Nephron (organoid): ENCODE measurements around the gene PRELID3B.

Source experiments
- H3K27ac Mint-ChIP-seq, 3 experiments: 2 replicates each; pipeline ENCODE4 v1.8.0; 2020; ENCODE audit warnings: mixed read lengths in 3 of 3, mild to moderate bottlenecking in 2 of 3, moderate library complexity in 1 of 3
- H3K27me3 Mint-ChIP-seq: 2 replicates; pipeline ENCODE4 v1.8.0; 2021; ENCODE audit warnings: low read depth, mild to moderate bottlenecking, moderate library complexity, mixed read lengths
- H3K36me3 Mint-ChIP-seq: 2 replicates; pipeline ENCODE4 v1.8.0; 2020; ENCODE audit warnings: low read depth, mixed read lengths
- H3K4me1 Mint-ChIP-seq: 2 replicates; pipeline ENCODE4 v1.8.0; 2020; ENCODE audit warnings: mixed read lengths
- H3K4me3 Mint-ChIP-seq, 3 experiments: 2 replicates each; pipeline ENCODE4 v1.8.0; 2020; ENCODE audit warnings: mild to moderate bottlenecking in 3 of 3, mixed read lengths in 3 of 3, moderate library complexity in 2 of 3
- H3K9me3 Mint-ChIP-seq: 2 replicates; pipeline ENCODE4 v1.8.0; 2020; ENCODE audit warnings: mixed read lengths
- CTCF ChIP-seq, 3 experiments: fragments of 200-600 bp; sonication (generic); IDR thresholded peaks; one replicate each; pipeline ENCODE4 v1.5.0; 2021; ENCODE audit warnings: antibody characterized with exemption in 3 of 3; ENCODE audit not compliant: unreplicated experiment in 3 of 3

The PRELID3B gene

DNA sequence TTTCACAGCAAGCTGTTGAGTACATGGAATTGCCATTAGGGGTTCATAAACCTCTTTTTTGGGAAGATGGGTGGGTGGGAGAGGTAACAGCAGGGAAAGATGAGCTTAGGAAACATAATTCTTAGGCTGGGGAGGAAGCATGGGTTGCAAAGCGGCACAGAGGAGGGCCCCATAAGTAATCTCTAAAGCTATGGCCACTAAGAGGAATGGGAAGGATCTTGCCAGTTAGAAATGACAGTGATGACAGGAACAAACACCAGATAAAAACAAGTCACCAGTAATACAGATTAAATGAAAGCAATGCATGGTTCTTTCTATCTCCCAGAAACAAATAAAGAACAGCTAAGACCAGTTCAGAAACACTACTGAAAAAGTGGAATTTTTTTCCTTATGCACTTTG, 31.0 kb upstream of the PRELID3B start:
- Mint-ChIP-seq H3K27me3 (peaks cover 28% of the 10 kb centered on the region), H3K4me1 (no peaks in the 10 kb centered on the region), H3K9me3 (no peaks in the 10 kb centered on the region), H3K4me3 (no peak overlapping the region), H3K27ac (no peak overlapping the region), H3K36me3 (no peaks in the 10 kb centered on the region)
- TF ChIP-seq CTCF (IDR thresholded peaks at IDR 0.05; ENCODE audit: unreplicated experiment in 3 of 3): no peak

DNA sequence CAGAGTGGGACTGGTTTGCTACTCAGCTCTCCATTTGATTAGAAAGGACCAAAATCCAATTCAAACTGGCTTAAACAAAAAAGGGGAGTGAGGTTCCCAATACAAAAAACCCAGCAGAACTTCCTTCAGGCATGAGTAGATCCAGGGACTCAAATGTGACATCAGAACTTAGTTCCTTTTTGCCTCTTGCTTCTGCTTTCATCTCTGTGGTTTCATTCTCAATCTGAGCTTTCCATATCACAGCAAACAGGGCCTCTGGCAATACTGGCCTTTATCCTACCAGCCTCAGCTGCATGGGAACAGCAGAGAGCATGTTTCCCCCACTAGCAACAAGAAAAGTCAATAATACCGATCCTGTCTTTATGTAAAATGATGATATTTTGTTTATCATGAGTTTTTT, 28.6 kb upstream of the PRELID3B start:
- Mint-ChIP-seq H3K36me3 (no peaks in the 10 kb centered on the region), H3K27me3 (peaks cover 28% of the 10 kb centered on the region), H3K4me3 (no peak overlapping the region), H3K4me1 (no peaks in the 10 kb centered on the region), H3K27ac (no peak overlapping the region), H3K9me3 (no peaks in the 10 kb centered on the region)
- no peak for TF ChIP-seq CTCF (IDR thresholded peaks at IDR 0.05; ENCODE audit: unreplicated experiment in 3 of 3)

- H3K27me3 Mint-ChIP-seq: peaks cover 19% of the 10 kb centered on the region
- no peak for TF ChIP-seq CTCF (IDR thresholded peaks at IDR 0.05; ENCODE audit: unreplicated experiment in 3 of 3)
- no peaks in the 10 kb centered on the region for H3K36me3 Mint-ChIP-seq
- no peak overlapping the region for H3K27ac Mint-ChIP-seq
- no peaks in the 10 kb centered on the region for H3K4me1 Mint-ChIP-seq
- no peaks in the 10 kb centered on the region for H3K9me3 Mint-ChIP-seq
- no peak overlapping the region for H3K4me3 Mint-ChIP-seq
Observed at GRCh38 chr20:59069026-59069425, 26.4 kb upstream of the PRELID3B start.

GRCh38 chr20:59068534-59068933, 25.9 kb upstream of the PRELID3B start:
- no peak for TF ChIP-seq CTCF (IDR thresholded peaks at IDR 0.05; ENCODE audit: unreplicated experiment in 3 of 3)

GRCh38 chr20:59064214-59064722, 21.7 kb upstream of the PRELID3B start:
- H3K4me3 Mint-ChIP-seq: no peak overlapping the region
- H3K27ac Mint-ChIP-seq: no peak overlapping the region
- TF ChIP-seq CTCF (IDR thresholded peaks at IDR 0.05; ENCODE audit: unreplicated experiment in 3 of 3): no peak
- no peaks in the 10 kb centered on the region for H3K36me3 Mint-ChIP-seq
- peaks cover 7% of the 10 kb centered on the region for H3K4me1 Mint-ChIP-seq
- no peaks in the 10 kb centered on the region for H3K9me3 Mint-ChIP-seq
- peaks cover 11% of the 10 kb centered on the region for H3K27me3 Mint-ChIP-seq

More at GRCh38 chr20:59068534-59068933, 25.9 kb upstream of the PRELID3B start:
- Mint-ChIP-seq H3K36me3 (no peaks in the 10 kb centered on the region), H3K9me3 (no peaks in the 10 kb centered on the region), H3K4me3 (no peak overlapping the region), H3K4me1 (peaks cover 4% of the 10 kb centered on the region), H3K27me3 (peaks cover 19% of the 10 kb centered on the region), H3K27ac (no peak overlapping the region)
